Bronchial epithelial cell (primary cell): Measurements from ENCODE around the gene C1QTNF6. TPM values are rescaled to one million over a fixed set of nuclear protein-coding genes. Genes with fewer than 3 reads are reported as not detected.

Experiments
- DNase-seq: peaks from one replicate; pipeline ENCODE4 v3.0.0-alpha.2; 2010; ENCODE audit warnings: low read depth
- FAIRE-seq: peaks from 2 replicates; lab custom pipeline; 2011; peaks lifted over from hg19 to GRCh38; lab: Jason Lieb, UNC
- H3K27me3 ChIP-seq: 2 replicates; pipeline ENCODE4 v1.5.1; 2011; ENCODE audit warnings: low read length; ENCODE audit not compliant: control insufficient read depth, insufficient read depth
- H3K36me3 ChIP-seq: 2 replicates; pipeline ENCODE4 v1.5.1; 2011; ENCODE audit warnings: low read length; ENCODE audit not compliant: control insufficient read depth, insufficient read depth
- H3K4me3 ChIP-seq: 2 replicates; pipeline ENCODE4 v1.5.1; 2011; ENCODE audit warnings: mild to moderate bottlenecking, low read depth, low read length, control low read depth
- total RNA-seq: library from RNA; depleted of rRNA; stranded (reverse); fragments of >200 nt; gene quantifications from 2 replicates; pipeline ENCODE4 v1.2.1, GENCODE V29; 2014
- TF ChIP-seq, protein P1 (sequence below): IDR thresholded peaks from 2 replicates; pipeline ENCODE4 v1.5.1; 2011; ENCODE audit warnings: mild to moderate bottlenecking, moderate library complexity, low read length, control low read depth, inconsistent platforms; ENCODE audit not compliant: insufficient read depth, severe bottlenecking

The C1QTNF6 gene
- total RNA-seq, 1 donor from 2014 or later = 2.9 TPM

DNA sequence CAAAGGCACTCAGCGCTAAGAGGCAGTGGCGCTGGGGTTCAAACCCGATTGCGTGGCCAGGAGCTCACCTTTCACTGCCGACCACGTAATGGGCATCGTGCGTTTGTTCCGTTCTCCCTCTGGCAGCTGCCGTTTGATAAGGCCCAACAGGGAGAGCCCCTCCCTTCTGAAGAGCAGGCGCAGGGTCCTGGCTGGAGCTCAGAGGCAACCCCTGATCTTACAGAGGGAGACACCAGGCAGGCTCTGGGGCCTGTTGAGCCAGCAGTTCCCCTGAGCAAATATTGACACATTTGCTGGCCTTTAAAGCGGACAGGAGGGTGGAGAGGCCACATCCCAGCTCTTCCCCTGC lies 11.7 kb upstream of the C1QTNF6 start:
- TF ChIP-seq, protein P1, sequence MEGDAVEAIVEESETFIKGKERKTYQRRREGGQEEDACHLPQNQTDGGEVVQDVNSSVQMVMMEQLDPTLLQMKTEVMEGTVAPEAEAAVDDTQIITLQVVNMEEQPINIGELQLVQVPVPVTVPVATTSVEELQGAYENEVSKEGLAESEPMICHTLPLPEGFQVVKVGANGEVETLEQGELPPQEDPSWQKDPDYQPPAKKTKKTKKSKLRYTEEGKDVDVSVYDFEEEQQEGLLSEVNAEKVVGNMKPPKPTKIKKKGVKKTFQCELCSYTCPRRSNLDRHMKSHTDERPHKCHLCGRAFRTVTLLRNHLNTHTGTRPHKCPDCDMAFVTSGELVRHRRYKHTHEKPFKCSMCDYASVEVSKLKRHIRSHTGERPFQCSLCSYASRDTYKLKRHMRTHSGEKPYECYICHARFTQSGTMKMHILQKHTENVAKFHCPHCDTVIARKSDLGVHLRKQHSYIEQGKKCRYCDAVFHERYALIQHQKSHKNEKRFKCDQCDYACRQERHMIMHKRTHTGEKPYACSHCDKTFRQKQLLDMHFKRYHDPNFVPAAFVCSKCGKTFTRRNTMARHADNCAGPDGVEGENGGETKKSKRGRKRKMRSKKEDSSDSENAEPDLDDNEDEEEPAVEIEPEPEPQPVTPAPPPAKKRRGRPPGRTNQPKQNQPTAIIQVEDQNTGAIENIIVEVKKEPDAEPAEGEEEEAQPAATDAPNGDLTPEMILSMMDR = no peak
- Histone ChIP-seq H3K27me3 (no peaks in the 10 kb centered on the region), H3K4me3 (peak overlapping the region; percentile 57), H3K36me3 (no peaks in the 10 kb centered on the region)
- FAIRE-seq (no peak), DNase-seq (peak; percentile 21)

DNA sequence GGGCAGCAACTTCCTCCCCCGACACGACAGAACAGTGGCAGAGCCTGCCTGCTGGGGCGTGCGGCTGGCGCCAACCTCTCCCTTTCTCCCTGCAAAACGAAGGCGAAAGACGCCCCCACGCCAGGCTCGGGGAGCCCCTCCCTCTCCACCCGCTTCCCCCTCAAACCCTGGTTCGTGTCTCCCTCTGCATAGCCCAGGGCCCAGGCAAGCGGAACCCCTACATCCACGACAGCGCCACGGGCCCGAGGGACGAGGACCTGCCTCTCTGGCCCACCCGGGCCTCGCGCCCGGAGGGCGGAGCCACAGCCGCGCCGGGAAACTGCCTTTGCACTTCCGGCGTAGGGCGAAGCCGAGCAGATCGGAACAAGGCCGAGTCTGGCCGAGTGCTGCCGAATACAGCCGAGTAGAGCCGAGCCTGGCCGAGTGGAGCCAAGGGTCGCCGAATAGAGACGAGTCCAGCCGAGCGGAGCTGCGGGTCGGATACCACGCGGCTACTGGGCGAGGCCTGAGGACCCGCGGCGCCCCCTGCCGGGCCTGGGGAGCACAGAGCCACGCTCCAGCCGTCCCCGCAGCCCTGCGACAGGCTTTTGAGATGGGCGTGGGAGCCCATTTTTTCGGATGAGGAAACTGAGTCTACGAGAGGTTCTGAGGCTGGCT lies 11.2 kb upstream of the C1QTNF6 start:
- DNase-seq (peak; percentile 91), FAIRE-seq (no peak)
- Histone ChIP-seq H3K36me3 (no peaks in the 10 kb centered on the region), H3K4me3 (peak overlapping the region; percentile 57), H3K27me3 (no peaks in the 10 kb centered on the region)
- TF ChIP-seq, protein P1 = peak; percentile 96

DNA sequence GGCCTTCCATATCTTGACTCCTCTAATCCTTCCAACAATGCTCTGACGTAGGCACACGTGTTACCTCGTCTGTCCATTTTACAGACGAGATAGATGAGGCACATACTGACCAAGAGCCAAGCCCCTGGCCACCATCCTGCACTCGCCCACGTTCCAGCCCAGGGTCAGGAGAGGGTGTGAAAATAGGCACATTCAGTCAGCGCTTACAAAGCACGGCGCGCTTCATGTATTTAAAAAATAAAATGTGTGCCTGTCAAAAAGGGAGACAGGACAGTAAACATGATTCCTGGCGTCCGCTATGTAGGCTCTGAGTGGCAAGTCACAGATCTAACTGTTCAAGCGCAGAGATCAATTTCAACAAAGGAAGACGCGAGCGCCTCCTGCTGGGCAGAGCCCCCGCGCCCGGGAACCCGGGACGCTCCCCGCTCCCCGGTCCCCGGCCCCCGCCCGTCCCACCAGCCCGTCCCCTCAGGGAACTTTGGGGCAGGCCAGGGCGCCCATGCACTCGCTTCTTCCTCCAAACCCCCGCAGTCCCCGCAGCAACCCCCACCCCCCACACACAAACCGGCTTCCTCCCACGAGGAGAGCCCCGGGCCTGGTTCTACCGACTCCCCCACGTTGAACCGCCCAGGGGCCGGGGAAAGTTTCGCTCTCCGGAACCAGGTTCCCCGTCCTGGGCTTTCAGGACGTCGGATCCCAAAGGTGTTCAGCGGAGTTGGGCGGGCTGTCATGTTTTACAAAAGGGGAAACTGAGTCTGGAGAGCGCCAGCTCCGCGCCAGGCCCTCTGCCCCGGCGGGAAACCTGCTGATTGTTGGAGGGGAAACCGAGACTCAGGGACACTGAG lies 10.4 kb upstream of the C1QTNF6 start:
- DNase-seq (peak; percentile 67), FAIRE-seq (no peak)
- Histone ChIP-seq H3K36me3 (no peaks in the 10 kb centered on the region), H3K27me3 (no peaks in the 10 kb centered on the region), H3K4me3 (peak overlapping the region; percentile 57)
- TF ChIP-seq, protein P1 = peak; percentile 89

DNA sequence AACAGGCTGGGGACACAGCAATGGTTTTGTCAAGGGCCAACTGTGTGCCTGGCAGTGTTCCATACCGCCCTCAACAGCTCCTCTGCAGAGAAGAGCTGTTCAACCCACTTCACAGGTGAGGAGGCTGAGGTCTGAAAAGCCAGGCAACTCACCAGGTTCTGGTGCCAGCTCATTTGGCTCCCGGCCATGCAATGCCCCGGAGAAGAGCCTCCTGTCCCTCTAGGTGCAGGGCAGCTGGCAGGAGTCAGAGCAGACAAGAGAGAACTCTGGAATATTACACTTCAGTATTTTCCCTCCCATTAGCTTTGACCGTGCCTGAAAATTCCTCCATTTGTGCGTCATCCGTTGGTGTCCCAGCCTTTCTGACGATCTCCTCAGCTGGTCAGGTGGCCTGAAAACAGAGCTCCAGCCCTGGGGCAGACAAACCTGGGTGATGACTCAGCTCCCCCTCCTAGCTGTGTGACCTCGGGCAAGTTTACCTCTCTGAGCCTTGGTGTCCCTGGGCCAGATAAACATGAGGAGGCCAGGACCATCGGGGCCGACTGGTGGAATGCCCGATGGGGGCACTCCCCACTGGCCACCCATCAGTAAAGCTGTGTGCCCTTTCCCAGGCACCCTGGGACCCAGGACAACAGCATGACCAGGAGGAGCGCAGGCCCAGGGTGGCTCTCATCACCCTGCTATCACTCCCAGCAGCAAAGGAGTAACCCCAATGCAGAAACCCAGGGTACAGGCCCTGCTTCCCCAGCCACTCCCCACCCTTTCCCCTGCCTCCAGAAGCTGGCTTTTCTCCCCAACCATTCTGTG lies 9.6 kb upstream of the C1QTNF6 start:
- DNase-seq = peak; percentile 88

DNA sequence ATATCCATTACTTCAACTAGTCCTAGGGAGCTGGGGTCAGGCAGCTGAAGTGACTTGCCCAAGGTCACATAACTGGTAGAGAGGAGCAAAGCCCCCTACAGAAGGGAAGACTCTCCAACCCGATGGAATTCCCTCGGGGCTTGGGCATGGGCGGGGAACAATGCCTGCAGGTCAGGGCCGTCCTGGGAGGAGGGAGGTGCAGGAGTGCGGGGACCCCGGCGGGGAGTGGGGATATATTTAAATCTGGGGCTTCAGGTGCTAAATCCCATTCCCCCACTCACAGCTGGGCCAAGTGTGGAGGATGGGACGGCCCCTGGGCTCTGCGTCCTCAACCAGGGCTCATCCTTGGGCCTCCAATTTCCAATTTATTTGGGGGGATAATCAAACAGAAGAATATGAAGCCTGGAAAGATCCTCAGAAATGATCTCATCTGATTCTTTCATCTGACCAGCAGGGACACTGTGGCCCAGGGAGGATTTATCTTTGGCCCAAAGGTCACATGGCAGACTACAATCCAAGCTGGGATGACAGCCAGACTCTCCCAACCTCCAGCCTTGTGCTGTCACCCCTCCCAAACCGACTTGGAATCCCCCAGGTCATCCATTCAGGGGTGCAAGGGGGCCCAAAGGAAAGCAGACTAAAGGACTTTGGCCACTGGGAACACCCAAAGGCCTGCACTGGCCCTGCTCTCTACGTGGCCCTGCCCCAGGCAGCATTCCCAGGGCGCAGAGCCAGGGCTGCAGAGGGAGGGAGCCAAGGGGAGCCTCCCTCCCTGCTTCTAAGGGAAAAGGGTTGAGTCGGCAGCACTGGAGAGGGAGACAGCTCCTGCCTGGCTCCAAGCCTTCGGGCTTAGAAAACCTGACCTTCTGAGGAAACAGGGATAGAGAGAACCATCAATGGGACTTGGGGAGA lies 8.7 kb upstream of the C1QTNF6 start:
- no peaks in the 10 kb centered on the region for H3K27me3 ChIP-seq
- FAIRE-seq (peak; percentile 7), DNase-seq (peak; percentile 72)
- TF ChIP-seq, protein P1 = no peak
- no peak overlapping the region for H3K4me3 ChIP-seq
- H3K36me3 ChIP-seq = no peaks in the 10 kb centered on the region

More for the DNA sequence above, 9.6 kb upstream of the C1QTNF6 start:
- TF ChIP-seq, protein P1 = no peak
- Histone ChIP-seq H3K36me3 (no peaks in the 10 kb centered on the region), H3K27me3 (no peaks in the 10 kb centered on the region), H3K4me3 (no peak overlapping the region)
- peak; percentile 93 for FAIRE-seq
